Omental fat pad (tissue), 4 donors: ENCODE results near the gene BTRC. TPM values are rescaled to one million over a fixed set of nuclear protein-coding genes. Genes with fewer than 3 reads are reported as not detected.

ENCODE experiments used
- ATAC-seq: fragments of 150-250 bp; one replicate; pipeline ENCODE4 v1.9.1; 2016; ENCODE audit warnings: mild to moderate bottlenecking, moderate library complexity; ENCODE audit not compliant: low FRiP score
- DNase-seq: peaks from one replicate; pipeline ENCODE4 v3.0.0-alpha.2; 2019; ENCODE audit warnings: low spot score
- CTCF ChIP-seq, 3 donors: fragments of 450-650 bp; IDR thresholded peaks; one replicate each; pipeline ENCODE4 v1.5.1; 2016 to 2017; ENCODE audit warnings: antibody characterized with exemption in 3 of 3, mild to moderate bottlenecking in 3 of 3, moderate library complexity in 2 of 3
- total RNA-seq, 4 donors: library from RNA; depleted of rRNA; stranded (reverse); fragments of >200 nt; gene quantifications; one replicate each; pipeline ENCODE4 v1.1.0, GENCODE V29; 2016

Gene BTRC
- total RNA-seq, 4 donors from 2014 or later: 9.2 to 14.4 (median 14.0) TPM

DNA sequence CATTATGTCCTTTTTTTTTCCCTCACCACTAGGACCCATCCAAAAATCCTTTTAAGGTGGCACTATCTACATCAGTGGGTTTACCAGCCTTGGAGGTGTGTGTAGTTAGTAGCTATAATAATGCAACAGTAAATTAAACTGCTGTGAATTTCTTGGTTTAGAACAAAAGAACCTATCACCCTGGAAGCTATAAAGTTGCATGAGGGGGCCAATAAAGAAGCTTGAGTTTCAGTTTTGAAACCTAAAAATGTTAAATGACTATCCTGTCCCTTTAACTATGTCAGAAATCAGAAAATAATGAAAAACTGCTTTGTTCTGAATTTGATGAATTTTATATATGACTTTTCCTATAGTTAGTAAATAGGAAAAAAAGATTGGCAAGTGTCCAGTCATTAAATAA, 153.9 kb downstream of the BTRC start:
- no peak for TF ChIP-seq CTCF (IDR thresholded peaks at IDR 0.05)
- no peak for ATAC-seq

DNA sequence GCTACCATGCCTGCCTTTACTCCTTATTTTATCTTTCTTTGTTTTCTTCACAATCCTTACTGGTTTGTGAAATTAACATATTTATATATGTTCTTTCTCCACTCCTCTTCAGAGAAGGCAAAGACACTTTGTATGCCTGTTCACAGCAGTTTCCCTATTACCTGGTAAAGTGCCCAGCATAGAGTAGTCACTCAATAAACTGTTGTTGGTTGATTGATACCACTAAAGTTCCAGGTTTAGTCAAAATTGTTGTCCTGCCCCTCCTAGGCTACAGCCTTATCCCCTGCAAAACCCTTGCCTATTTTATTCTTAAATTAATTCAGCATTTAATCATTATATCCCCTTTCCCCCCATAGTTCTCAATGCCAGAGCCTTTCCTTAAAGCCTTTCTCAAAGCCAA, 158.0 kb downstream of the BTRC start:
- no peak for TF ChIP-seq CTCF (IDR thresholded peaks at IDR 0.05)
- ATAC-seq (no peak), DNase-seq (no peak)

More for the DNA sequence above, 153.9 kb downstream of the BTRC start:
- DNase-seq: no peak

- DNase-seq (no peak), ATAC-seq (no peak)
- TF ChIP-seq CTCF (IDR thresholded peaks at IDR 0.05): no peak
These were observed 158.8 kb downstream of the BTRC start for GRCh38 chr10:101512738-101513137.

DNA sequence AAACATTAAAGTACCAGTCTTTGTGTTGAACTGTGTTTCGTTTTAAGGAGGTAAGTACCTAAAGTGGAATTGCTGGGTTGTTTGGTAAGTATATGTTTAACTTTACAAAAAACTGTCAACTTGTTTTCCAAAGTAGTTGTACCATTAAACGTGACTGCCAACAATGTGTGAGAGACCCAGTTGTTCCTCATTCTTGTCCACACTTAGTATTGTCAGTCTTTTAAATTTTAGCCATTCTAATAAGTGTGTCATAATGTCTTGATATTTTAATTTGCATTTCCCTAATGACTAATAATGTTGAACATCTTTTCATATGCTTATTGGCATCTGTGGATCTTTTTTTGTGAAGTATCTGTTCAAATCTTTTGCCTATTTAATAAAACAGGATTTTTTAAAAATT, 159.8 kb downstream of the BTRC start:
- TF ChIP-seq CTCF (IDR thresholded peaks at IDR 0.05): no peak
- ATAC-seq (no peak), DNase-seq (no peak)

DNA sequence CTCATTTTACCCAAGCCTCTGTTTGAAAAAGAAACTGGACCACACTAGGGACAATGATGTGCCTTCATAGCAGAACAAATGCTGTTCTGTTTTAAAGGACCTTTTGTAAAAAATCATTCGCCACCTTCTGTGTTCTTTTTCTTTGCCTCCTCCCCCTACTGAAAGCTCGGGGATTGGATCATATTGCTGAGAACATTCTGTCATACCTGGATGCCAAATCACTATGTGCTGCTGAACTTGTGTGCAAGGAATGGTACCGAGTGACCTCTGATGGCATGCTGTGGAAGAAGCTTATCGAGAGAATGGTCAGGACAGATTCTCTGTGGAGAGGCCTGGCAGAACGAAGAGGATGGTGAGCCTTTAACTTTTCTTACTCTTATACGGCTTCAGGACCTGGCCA, 171.9 kb downstream of the BTRC start:
- DNase-seq: no peak
- no peak for ATAC-seq
- TF ChIP-seq CTCF (IDR thresholded peaks at IDR 0.05): no peak

DNA sequence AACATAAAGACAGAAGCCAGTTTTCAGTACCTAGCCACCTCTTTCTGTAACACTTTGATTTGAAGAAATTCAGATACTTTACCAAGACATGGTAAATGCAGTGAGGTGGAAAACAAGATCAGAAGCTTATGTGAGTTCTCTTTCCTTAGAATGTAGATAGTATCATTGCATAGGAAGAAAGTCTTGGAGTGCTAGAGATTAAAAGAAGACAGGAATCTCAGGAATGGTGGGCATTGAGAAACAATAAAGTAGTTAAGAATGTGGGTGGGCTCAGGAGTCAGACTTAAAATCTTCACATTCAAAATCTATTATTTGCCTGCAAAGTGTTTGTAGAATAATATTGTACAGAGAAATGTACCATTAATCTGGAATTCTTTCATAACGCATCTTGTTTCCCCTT, 175.2 kb downstream of the BTRC start:
- no peak for DNase-seq
- TF ChIP-seq CTCF (IDR thresholded peaks at IDR 0.05): no peak
- no peak for ATAC-seq

- no peak for ATAC-seq
- no peak for TF ChIP-seq CTCF (IDR thresholded peaks at IDR 0.05)
- DNase-seq: no peak
These were observed 176.0 kb downstream of the BTRC start for GRCh38 chr10:101529725-101530553.
